Epithelial cell of esophagus (primary cell): Measurements from ENCODE around the gene PDGFB.

ENCODE experiments used
- DNase-seq: peaks from one replicate; pipeline ENCODE4 v3.0.0; 2010; ENCODE audit warnings: low read depth
- H3K4me3 ChIP-seq: 2 replicates; pipeline ENCODE4 v1.5.1; 2011; ENCODE audit warnings: mild to moderate bottlenecking, low read length, control low read depth
- TF ChIP-seq, protein P1 (sequence below): IDR thresholded peaks from 2 replicates; pipeline ENCODE4 v1.5.1; 2011; ENCODE audit warnings: low read depth, mild to moderate bottlenecking, low read length, control low read depth, inconsistent platforms; ENCODE audit not compliant: insufficient read depth; ENCODE audit errors: missing control alignments

Gene PDGFB

DNA sequence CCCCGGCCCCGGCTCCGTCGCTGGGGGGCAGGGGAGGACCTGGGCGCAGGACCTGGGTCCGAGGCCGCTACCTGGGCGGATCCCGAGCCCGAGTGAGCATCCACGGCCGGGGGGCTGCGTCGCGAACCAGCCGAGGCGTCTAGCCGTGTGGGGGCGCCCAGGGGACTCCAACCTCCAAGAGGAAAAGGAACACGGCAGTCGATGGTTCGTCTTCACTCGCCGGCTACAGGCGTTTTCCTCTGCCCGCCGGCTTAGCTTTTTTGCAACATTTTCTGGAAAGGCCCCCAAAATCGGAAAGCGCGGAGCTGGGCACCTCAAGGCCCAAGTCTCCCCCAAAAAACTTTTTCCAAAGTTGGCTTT, 666 bp downstream of the PDGFB start:
- DNase-seq: peak; percentile 28
- TF ChIP-seq, protein P1, sequence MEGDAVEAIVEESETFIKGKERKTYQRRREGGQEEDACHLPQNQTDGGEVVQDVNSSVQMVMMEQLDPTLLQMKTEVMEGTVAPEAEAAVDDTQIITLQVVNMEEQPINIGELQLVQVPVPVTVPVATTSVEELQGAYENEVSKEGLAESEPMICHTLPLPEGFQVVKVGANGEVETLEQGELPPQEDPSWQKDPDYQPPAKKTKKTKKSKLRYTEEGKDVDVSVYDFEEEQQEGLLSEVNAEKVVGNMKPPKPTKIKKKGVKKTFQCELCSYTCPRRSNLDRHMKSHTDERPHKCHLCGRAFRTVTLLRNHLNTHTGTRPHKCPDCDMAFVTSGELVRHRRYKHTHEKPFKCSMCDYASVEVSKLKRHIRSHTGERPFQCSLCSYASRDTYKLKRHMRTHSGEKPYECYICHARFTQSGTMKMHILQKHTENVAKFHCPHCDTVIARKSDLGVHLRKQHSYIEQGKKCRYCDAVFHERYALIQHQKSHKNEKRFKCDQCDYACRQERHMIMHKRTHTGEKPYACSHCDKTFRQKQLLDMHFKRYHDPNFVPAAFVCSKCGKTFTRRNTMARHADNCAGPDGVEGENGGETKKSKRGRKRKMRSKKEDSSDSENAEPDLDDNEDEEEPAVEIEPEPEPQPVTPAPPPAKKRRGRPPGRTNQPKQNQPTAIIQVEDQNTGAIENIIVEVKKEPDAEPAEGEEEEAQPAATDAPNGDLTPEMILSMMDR: no peak
- peak overlapping the region; percentile 54 for H3K4me3 ChIP-seq

DNA sequence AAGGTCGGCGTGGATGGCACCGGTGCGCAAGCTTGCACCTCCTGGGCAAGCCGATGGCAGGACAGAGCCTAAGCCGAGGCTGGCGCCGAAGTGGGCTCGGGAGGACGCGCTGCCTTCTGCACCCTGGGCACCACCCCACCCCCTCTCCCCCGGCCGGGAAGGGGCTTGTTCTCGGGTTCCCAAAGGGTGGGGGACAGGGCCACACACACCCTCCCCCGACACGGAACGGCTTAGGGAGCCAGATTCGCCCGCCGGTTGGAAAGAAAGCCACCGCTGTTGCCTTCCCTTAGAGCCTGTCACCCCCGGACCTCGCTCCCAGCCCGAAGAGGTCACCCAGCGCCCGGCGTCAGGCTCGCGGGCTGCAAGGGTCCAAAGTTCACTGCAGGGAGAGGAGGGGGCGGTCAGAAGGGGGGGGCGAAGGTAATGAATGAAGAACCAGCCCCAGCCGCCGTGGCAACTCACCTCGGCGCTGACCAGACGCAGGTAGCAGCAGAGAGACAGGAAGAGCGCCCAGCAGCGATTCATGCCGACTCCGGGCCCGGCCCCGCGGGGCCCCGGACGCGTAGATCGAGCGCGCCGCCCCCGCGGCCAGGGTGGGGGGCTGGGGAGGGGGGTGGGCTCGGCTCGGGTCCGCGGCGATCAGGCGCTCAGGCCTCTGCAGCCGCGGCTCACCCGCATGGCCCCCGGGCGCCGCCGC, 1.2 kb downstream of the PDGFB start:
- peak; percentile 52 for DNase-seq
- TF ChIP-seq, protein P1: no peak
- peak overlapping the region; percentile 58 for H3K4me3 ChIP-seq

DNA sequence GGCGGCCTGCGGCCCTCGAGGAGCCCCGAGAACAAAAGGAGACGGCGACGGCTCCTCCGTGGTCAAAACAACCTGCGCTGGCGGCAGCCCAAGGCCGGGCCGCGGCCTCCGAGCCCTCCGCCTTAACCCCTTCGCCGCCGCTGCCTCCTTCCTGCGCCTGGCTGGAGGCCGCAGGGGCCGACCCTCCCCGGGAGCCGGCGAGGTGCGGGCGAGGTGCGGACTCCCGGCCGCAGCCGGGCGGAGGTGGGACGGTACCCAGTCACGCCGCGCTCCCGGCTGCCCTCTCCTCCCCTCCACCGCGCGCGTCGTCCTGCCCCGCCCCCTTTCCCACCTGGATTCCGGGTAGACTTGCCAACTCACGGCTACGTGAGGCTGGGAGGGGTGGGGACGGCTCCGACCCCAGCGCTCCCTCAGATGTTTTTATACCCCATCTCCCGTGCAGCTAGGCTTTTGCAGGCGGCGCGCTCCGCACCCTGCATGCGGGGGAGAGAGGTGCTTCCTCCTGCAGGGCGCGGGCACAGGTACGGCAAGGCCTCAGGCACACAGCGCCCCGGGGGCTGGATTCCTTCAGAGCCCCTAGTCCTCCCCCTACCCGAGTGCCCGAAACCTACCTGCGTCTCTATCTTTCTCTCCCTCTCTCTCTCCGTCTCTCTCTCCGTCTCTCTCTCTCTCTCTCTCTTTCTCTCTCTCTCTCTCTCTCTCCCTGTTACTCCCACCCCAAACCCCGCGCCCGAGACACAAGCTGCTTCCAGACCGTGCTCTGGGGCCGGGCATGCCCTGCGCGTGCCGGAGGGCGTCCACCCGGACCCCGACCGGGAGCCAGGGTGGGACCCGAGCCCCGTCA, 2.0 kb downstream of the PDGFB start:
- H3K4me3 ChIP-seq: peak overlapping the region; percentile 58
- TF ChIP-seq, protein P1: no peak
- DNase-seq: peak; percentile 54

DNA sequence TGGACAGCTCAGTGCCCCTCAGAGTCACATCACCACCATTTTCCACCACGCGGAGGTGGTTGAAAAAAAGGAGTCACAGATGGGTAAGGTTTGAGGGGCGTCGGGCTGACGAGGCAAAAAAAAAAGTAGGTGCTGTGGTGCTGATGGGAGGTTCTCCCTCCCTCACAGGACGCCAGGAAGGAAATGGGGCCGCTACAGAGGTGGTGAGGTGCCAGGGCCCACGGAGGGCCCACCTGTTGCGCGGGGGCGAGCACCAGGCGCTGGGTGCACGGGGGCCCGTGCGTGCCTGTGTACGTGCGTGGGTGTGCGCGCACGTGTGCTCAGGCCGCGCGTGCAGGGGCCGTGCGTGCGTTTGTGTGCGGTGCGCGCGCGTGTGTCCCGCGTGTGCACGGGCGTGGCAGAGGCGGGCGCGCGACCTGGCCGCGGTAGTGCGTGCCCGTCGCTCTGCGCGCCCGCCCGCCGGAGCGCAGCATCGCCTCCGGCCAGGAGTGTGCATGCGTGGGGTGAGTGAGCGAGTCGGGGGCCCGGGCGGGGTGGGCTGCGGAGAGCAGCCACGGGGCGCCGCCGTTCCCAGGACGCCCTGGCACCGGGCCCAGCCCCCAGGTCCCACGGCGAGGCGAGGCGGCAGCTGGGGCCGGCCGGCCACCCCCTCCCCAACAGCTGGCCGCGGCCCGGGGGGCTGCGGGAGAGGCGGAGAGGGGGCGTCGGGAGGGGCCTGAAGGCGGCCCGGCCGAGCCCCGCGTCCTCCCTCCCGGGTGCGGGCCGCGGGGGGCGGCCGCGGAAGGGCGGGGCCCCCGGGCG, 2.8 kb downstream of the PDGFB start:
- TF ChIP-seq, protein P1: no peak
- no peak overlapping the region for H3K4me3 ChIP-seq
- DNase-seq: no peak

DNA sequence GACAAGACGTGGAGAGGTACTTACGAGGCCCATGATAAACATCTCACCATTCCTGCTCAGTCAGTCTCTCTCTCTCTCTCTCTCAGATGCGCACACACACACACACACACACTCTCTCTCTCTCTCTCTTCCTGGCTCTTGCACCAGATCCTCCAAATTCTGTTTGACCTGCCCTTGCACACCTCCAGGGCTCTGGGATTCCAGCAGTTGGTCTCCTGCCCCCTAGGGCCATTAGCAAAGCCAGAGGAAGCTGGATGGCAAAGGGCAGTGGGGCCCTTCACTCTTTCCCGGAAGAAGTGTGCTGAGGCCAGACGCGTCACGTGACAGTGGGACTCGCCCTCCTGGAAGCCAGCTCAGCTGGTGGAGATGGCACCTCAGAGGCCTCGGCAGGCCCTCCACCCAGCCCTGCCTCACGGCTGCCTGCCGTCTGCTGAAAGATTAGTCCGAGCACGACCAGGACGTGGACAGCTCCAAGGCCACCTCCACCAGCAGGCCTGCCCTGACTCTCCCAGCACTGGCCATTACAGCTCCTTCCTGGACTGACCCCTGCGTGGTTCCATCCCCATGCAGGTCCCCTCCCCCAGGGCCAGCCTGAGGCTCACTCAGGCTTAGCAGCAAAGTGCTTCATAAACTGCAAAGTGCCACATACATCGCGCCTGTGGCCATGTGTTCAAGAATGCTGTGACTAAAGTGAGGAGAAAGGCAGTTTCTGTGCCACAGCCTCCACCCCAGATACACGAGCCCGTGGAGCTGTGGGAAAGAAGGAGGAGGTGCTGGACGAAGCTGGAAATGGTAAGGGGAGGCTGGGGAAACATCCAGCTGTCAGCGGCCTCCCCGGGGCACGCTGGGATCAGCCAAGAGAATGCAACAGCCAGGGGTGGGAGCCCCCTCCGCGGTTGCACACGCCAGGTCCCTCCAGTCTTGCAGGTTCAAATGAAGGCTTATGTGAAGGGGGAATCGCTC, 3.7 kb downstream of the PDGFB start:
- H3K4me3 ChIP-seq: peak overlapping the region; percentile 22
- TF ChIP-seq, protein P1: no peak
- peak; percentile 76 for DNase-seq
